ENCODE measurements around the gene UCK2. TPM values are rescaled to one million over a fixed set of nuclear protein-coding genes. Genes with fewer than 3 reads are reported as not detected.

UCK2 gene
- total and polyA plus RNA-seq, 9 of the 15 experiments (the other 6 are each of a cell fraction or from before 2014, with no cell fraction given), result 71.6 to 145 (median 95.8) TPM

GRCh38 chr1:165886193-165886592 lies 58.8 kb downstream of the UCK2 start (continued):
- no peak for TF ChIP-seq RERE (CRISPR knock-in tag; IDR thresholded peaks at IDR 0.05; ENCODE audit: borderline replicate concordance)
- TF ChIP-seq LEF1 (IDR thresholded peaks at IDR 0.05), result no peak
- TF ChIP-seq CBFB (CRISPR knock-in tag; IDR thresholded peaks at IDR 0.05), result no peak
- TF ChIP-seq WHSC1 (IDR thresholded peaks at IDR 0.05; ENCODE audit: low read length), result no peak
- no peak for TF ChIP-seq YBX1 (IDR thresholded peaks at IDR 0.05)
- no peak for TF ChIP-seq PHF20 (IDR thresholded peaks at IDR 0.05; ENCODE audit: partially characterized antibody)
- no peak for TF ChIP-seq TCFL5 (CRISPR knock-in tag; conservative IDR thresholded peaks at IDR 0.05)
- TF ChIP-seq HSF4 (CRISPR knock-in tag; IDR thresholded peaks at IDR 0.05; ENCODE audit: borderline replicate concordance), result no peak
- no peak for TF ChIP-seq PTBP1 (IDR thresholded peaks at IDR 0.05; ENCODE audit: low read depth, low read length)

Data from K562 (cell line).